Hepatocyte (in vitro differentiated cells): ENCODE results near the gene YRDC. TPM values are rescaled to one million over a fixed set of nuclear protein-coding genes. Genes with fewer than 3 reads are reported as not detected.

Experiments used
- DNase-seq: peaks from one replicate; pipeline ENCODE4 v3.0.0-alpha.2; 2016; ENCODE audit warnings: low spot score
- H2AFZ ChIP-seq: fragments of 200-600 bp; sonication (generic); 2 replicates; pipeline ENCODE4 v1.6.0; 2016; ENCODE audit warnings: antibody characterized with exemption, mild to moderate bottlenecking
- H3K27ac ChIP-seq: fragments of 200-600 bp; sonication (generic); 2 replicates; pipeline ENCODE4 v1.5.1; 2016; ENCODE audit warnings: mild to moderate bottlenecking
- H3K27me3 ChIP-seq: fragments of 200-600 bp; sonication (generic); 2 replicates; pipeline ENCODE4 v1.6.1; 2016
- H3K36me3 ChIP-seq: fragments of 200-600 bp; sonication (generic); replicated peaks from 2 replicates; pipeline ENCODE4 v1.5.1; 2016; ENCODE audit warnings: low read depth; ENCODE audit not compliant: insufficient read depth
- H3K4me1 ChIP-seq: fragments of 200-600 bp; sonication (generic); 2 replicates; pipeline ENCODE4 v1.5.1; 2016; ENCODE audit warnings: mild to moderate bottlenecking, moderate library complexity; ENCODE audit not compliant: insufficient read depth
- H3K4me2 ChIP-seq: fragments of 200-600 bp; sonication (generic); 2 replicates; pipeline ENCODE4 v1.6.0; 2016
- H3K4me3 ChIP-seq: fragments of 200-600 bp; sonication (generic); 2 replicates; pipeline ENCODE4 v1.5.1; 2016; ENCODE audit warnings: mild to moderate bottlenecking
- H3K79me2 ChIP-seq: fragments of 200-600 bp; sonication (generic); 2 replicates; pipeline ENCODE4 v1.6.0; 2017; ENCODE audit warnings: mild to moderate bottlenecking
- H3K9me2 ChIP-seq: fragments of 200-600 bp; sonication (generic); replicated peaks from 2 replicates; pipeline ENCODE4 v1.6.0; 2017; ENCODE audit warnings: mild to moderate bottlenecking; ENCODE audit not compliant: insufficient read depth
- H3K9me3 ChIP-seq: fragments of 200-600 bp; sonication (generic); 2 replicates; pipeline ENCODE4 v1.5.1; 2016; ENCODE audit warnings: low read depth, mild to moderate bottlenecking
- H4K20me1 ChIP-seq: fragments of 200-600 bp; sonication (generic); 2 replicates; pipeline ENCODE4 v1.6.0; 2016; ENCODE audit warnings: mild to moderate bottlenecking; ENCODE audit not compliant: insufficient read depth, poor library complexity, severe bottlenecking
- EZH2 ChIP-seq: fragments of 200-600 bp; sonication (generic); IDR thresholded peaks from 2 replicates; pipeline ENCODE4 v1.6.1; 2016; ENCODE audit warnings: antibody characterized with exemption, mild to moderate bottlenecking, borderline replicate concordance
- EZH2phosphoT487 ChIP-seq: fragments of 200-600 bp; sonication (generic); IDR thresholded peaks from one replicate; pipeline ENCODE4 v1.6.1; 2018; ENCODE audit warnings: antibody characterized with exemption, mild to moderate bottlenecking, low read depth, moderate library complexity; ENCODE audit not compliant: unreplicated experiment, severe bottlenecking
- WGBS: methylation state at CpG from one replicate; pipeline ENCODE4 v1.1.6; 2016; ENCODE audit warnings: low lambda C conversion rate; ENCODE audit errors: missing lambda C conversion rate; 5-methylcytosine and 5-hydroxymethylcytosine counted together
- polyA plus RNA-seq: library from polyadenylated mRNA; unstranded; fragments of >200 nt; fragmentation: Nextera tagmentation; extraction: Ambion mirVana; gene quantifications from 2 replicates; pipeline ENCODE4 v1.2.1, GENCODE V29; 2016
- total RNA-seq: library from RNA; depleted of rRNA; stranded (reverse); fragments of >200 nt; gene quantifications from 2 replicates; pipeline ENCODE4 v1.2.3, GENCODE V29; 2014
- TF ChIP-seq, protein P1 (sequence below): fragments of 200-600 bp; sonication (generic); IDR thresholded peaks from 2 replicates; pipeline ENCODE4 v1.5.1; 2016; ENCODE audit warnings: antibody characterized with exemption, mild to moderate bottlenecking; ENCODE audit not compliant: poor library complexity

Gene YRDC
- total and polyA plus RNA-seq, 2 experiments from 2014 or later: 26.5 to 37.4 TPM

DNA sequence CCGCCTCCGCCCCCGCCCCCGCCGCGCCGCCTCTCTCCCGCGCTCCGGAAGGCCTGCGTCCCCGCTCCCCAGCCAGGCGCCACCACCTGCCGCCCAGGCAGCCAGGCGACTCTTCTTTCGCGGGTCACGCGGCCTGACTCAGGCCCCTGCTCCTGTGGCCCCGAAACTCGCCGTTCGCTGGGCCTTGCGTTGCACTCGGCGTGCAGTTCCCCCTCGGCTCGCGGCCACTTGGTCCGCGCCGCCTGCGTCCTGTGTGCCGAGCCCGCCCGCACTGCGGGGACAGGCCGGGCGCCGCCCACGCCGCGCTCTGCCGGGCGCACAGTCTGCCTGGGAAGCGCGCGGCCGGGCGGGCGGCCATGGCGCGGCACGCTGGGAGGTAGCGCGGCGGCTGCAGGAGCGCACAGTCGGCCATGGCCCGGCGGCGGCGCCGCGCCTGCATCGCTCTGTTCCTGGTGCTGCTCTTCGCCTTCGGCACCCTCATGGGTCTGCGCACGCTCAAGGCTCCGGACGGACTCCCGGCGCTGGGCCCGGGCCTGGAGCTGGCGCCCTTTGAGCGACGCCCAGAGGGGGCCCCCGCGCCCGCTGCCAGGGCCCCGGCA, 14.1 kb downstream of the YRDC start, which contains the start of gene MANEAL:
MANEAL (plus strand) TSS at position 75 of the 599 bp plus-strand sequence; CDS start at position 411, 336 bp downstream.
- Histone ChIP-seq H3K27ac (no peak within 1 kb of the TSS), H3K9me2 (no peaks in the 10 kb centered on the region), H4K20me1 (no peaks in the 10 kb centered on the region), H3K9me3 (no peaks in the 10 kb centered on the region), H2AFZ (peak within 1 kb of the TSS; percentile 89), H3K4me1 (peaks cover 4% of the 10 kb centered on the region), H3K4me3 (peak within 1 kb of the TSS; percentile 52), H3K4me2 (peak within 1 kb of the TSS; percentile 99), H3K36me3 (no peaks in the 10 kb centered on the region), H3K27me3 (peaks cover 46% of the 10 kb centered on the region), H3K79me2 (no peaks in the 10 kb centered on the region)
- DNase-seq: peak; percentile 79
- TF ChIP-seq EZH2phosphoT487: no peak
- TF ChIP-seq EZH2: no peak
- TF ChIP-seq, protein P1, sequence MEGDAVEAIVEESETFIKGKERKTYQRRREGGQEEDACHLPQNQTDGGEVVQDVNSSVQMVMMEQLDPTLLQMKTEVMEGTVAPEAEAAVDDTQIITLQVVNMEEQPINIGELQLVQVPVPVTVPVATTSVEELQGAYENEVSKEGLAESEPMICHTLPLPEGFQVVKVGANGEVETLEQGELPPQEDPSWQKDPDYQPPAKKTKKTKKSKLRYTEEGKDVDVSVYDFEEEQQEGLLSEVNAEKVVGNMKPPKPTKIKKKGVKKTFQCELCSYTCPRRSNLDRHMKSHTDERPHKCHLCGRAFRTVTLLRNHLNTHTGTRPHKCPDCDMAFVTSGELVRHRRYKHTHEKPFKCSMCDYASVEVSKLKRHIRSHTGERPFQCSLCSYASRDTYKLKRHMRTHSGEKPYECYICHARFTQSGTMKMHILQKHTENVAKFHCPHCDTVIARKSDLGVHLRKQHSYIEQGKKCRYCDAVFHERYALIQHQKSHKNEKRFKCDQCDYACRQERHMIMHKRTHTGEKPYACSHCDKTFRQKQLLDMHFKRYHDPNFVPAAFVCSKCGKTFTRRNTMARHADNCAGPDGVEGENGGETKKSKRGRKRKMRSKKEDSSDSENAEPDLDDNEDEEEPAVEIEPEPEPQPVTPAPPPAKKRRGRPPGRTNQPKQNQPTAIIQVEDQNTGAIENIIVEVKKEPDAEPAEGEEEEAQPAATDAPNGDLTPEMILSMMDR: no peak
- 0% methylated on average over 51 of the region's 82 CpGs for WGBS

DNA sequence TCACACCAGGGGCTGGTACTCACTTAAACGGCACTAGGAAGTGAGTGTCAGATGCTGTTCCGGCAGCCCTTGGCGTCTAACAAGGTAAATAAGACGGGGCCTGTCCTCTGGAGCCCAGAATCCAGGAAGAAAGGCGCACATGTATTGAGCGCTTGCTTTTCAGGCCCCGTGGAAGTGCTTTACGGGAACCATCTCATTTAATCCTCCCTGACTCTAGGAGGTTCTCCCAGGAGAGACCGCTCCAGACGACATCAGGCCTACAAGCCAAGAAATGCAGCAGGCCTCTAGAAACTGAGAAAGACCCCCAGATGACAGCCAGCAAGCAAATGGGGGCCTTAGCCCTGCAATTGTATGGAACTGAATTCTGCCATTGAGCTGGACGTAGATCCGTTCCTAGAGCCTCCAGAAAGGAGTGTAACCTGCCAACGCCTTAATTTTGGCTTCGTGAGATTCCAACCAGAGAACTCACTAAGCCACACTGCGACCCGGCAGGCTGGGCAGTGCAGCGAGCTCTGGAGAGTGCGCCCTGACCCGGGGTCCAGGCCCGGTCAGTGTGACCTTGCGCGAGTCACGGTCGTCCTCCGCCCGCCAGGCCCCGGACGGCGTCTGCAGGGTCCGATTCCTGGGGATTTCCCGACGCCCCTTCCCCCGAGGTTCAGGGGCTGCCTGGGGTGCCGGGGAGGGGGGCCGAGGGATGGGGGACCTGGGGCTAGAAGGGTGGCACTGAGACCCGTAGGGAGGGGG, 14.9 kb downstream of the YRDC start:
- Histone ChIP-seq H2AFZ (peak overlapping the region; percentile 89), H3K79me2 (no peaks in the 10 kb centered on the region), H3K9me2 (no peaks in the 10 kb centered on the region), H3K36me3 (no peaks in the 10 kb centered on the region), H3K4me2 (peak overlapping the region; percentile 99), H3K4me3 (no peak overlapping the region), H4K20me1 (no peaks in the 10 kb centered on the region), H3K4me1 (peaks cover 4% of the 10 kb centered on the region), H3K27ac (no peak overlapping the region), H3K9me3 (no peaks in the 10 kb centered on the region), H3K27me3 (peaks cover 53% of the 10 kb centered on the region)
- WGBS: 46% methylated on average over 33 of the region's 36 CpGs
- no peak for TF ChIP-seq EZH2phosphoT487
- peak; percentile 39 for TF ChIP-seq EZH2
- no peak for DNase-seq

DNA sequence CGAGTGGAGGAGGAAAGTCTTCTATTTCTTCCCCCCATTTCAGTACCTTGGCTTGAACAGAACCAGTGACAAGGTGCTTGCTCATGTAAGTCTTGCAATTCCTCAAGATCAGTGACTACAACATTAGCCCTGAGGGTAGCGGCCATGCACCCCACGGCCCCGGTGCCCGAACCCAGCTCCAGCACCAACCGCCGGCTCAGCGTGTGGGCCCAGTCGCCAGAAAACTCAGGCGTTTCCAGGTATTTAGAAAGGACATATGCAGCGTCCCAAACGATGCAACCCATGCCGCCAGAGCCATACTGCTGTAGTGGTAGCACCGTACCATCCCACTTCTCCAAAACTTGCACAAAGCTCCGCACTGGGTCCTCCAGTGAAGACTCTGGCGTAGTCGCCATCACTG, 25.5 kb downstream of the YRDC start:
- Histone ChIP-seq H3K9me2 (no peaks in the 10 kb centered on the region), H3K4me1 (no peaks in the 10 kb centered on the region), H3K4me3 (no peak overlapping the region), H3K9me3 (no peaks in the 10 kb centered on the region), H2AFZ (no peak overlapping the region), H3K36me3 (no peaks in the 10 kb centered on the region), H4K20me1 (no peaks in the 10 kb centered on the region), H3K27ac (no peak overlapping the region), H3K79me2 (no peaks in the 10 kb centered on the region), H3K4me2 (no peak overlapping the region), H3K27me3 (peaks cover 8% of the 10 kb centered on the region)
- DNase-seq: no peak
- TF ChIP-seq, protein P1: no peak
- 85% methylated on average over 17 of the region's 17 CpGs for WGBS

DNA sequence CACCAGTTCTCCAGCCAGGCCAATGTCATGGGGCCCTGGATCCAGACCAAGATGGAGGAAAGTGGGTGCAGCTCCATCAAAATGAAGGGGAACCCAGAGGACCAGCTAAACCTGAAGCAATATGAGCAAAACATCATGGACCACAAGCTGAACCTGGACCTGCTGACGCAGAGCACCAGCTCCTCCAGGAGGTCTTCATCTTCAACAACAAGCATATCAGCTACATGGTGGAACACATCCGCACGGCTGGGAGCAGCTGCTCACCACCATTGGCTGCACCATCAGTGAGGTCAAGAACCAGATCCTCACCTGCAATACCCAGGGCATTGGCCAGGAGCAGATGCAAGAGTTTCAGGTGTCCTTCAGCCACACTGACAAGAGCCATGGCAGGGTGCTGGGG, 29.4 kb downstream of the YRDC start:
- Histone ChIP-seq H3K27me3 (peaks cover 3% of the 10 kb centered on the region), H3K9me3 (no peaks in the 10 kb centered on the region), H3K36me3 (no peaks in the 10 kb centered on the region), H3K27ac (no peak overlapping the region), H3K4me3 (no peak overlapping the region), H3K4me2 (no peak overlapping the region), H3K79me2 (no peaks in the 10 kb centered on the region), H3K9me2 (no peaks in the 10 kb centered on the region), H4K20me1 (no peaks in the 10 kb centered on the region), H2AFZ (no peak overlapping the region), H3K4me1 (no peaks in the 10 kb centered on the region)
- TF ChIP-seq, protein P1: no peak
- TF ChIP-seq EZH2phosphoT487 (no peak), EZH2 (no peak)
- whole genome bisulfite sequencing: 97% methylated on average over 3 of the region's 3 CpGs
- DNase-seq: no peak
